SKM-1 treated with dmso at 0.1 percent for 144 hours (cell line): ENCODE results near the gene MEI4.
"Not testable (repeated sequence)": the region's sequence is repeated elsewhere in the genome, so short reads cannot be mapped to it uniquely, and the experiment has no call there.

ENCODE experiments used
- DNase-seq: peaks from one replicate; lab custom pipeline; 2025; ENCODE audit not compliant: unreplicated experiment; lab: John Stamatoyannopoulos, UW

MEI4 gene

GRCh38 chr6:77674211-77674610 is 21.4 kb downstream of the MEI4 start:
- no peak for DNase-seq

GRCh38 chr6:77678048-77678447 is 25.2 kb downstream of the MEI4 start:
- no peak for DNase-seq

DNA sequence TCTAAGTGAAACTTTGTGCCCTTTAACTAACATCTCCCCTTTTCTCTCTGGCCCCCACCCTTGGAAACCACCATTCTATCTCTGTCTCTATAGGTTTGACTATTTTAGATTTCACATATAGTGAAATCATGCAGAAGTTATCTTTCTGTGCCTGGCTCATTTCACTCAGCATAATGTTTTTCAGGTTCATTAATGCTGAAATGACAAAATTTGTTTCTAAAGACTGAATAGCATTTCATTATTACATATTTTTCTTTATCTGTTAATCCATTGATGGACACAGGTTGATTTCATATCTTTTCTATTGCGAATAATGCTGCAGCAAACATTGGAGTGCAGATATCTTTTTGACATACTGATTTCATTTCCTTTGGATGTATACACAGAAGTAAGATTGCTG is 30.7 kb downstream of the MEI4 start:
- no peak for DNase-seq

GRCh38 chr6:77686931-77687330 is 34.1 kb downstream of the MEI4 start:
- DNase-seq = no peak

GRCh38 chr6:77688649-77689048 is 35.8 kb downstream of the MEI4 start:
- no peak for DNase-seq

GRCh38 chr6:77700095-77700494 is 47.3 kb downstream of the MEI4 start:
- not testable (repeated sequence) for DNase-seq

GRCh38 chr6:77707603-77708002 is 54.8 kb downstream of the MEI4 start:
- DNase-seq = no peak

DNA sequence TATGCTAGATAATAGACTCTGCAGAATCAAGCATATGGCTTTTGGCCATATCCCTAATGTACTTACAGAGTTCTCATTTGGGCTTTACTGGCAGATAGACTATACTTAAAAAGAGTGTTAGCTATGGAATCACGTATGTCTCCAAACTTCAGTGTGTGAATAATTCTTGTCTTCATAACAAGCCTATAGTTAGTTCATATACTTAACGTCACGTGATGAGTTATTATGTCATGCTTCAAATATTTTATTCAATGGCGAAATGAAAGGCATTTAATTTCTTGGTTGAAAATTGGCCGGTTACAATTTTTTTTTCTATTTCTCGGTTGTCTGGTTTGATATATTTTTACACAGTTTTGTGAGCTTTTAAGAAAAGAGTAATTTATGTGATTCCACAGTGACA is 62.7 kb downstream of the MEI4 start:
- DNase-seq = no peak

DNA sequence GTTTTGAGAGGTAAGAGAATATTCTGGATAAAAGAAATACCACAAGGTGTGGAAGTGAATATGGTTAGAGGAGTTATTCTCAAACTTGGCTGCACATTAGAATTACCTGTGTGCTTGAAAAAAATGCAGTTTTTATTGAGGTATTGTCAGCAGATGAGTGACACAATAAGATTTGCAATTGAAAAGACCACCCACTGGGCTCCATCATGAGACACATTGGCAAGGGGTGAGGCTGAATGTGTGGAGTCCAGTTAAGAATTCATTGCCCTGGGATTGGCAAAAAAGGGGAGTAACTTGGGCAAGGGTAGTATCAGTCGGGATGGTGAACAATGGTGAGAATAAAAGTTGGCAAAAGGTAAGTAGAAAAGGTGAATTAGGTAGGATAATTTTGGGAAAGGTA is 63.5 kb downstream of the MEI4 start:
- no peak for DNase-seq

DNA sequence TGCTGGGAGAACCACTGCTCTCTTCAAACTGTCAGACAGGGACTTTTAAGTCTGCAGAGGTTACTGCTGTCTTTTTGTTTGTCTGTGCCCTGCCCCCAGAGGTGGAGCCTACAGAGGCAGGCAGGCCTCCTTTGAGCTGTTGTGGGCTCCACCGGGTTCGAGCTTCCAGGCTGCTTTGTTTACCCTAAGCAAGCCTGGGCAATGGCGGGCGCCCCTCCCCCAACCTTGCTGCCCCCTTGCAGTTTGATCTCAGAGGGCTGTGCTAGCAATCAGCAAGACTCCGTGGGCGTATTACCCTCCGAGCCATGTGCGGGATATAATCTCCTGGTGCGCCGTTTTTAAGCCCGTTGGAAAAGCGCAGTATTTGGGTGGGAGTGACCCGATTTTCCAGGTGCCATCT is 83.2 kb downstream of the MEI4 start:
- DNase-seq = not testable (repeated sequence)

- no peak for DNase-seq
These were observed 87.5 kb downstream of the MEI4 start for GRCh38 chr6:77740380-77740779.

DNA sequence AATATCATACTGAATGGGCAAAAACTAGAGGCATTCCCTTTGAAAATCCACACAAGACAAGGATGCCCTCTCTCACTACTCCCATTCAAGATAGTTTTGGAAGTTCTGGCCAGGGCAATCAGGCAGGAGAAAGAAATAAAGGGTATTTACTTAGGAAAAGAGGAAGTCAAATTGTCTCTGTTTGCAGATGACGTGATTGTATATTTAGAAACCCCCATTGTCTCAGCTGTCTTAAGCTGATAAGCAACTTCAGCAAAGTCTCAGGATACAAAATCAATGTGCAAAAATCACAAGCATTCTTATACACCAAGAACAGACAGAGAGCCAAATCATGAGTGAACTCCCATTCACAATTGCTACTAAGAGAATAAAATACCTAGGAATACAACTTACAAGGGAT is 99.3 kb downstream of the MEI4 start:
- DNase-seq = not testable (repeated sequence)

DNA sequence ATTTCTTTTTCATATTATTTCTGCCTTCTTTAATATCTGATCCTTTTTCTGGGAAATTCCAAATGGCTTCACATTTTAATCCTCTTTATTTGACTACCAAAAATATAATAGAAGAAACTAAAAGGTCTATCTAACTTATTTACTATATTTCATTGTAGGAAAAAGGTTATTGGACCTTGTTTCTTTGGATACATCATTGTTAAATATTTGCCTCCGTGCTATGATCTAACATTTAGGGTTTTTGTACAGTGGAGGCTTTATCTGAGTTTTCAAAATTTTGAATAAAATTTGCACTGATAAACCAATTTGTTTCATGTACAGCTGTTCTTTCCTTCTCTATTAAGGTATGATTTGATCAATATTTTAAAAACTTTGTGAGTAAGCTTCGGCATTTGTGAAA is 109.5 kb downstream of the MEI4 start:
- DNase-seq = no peak

- DNase-seq = no peak
These were observed 110.3 kb downstream of the MEI4 start for GRCh38 chr6:77763124-77763523.

DNA sequence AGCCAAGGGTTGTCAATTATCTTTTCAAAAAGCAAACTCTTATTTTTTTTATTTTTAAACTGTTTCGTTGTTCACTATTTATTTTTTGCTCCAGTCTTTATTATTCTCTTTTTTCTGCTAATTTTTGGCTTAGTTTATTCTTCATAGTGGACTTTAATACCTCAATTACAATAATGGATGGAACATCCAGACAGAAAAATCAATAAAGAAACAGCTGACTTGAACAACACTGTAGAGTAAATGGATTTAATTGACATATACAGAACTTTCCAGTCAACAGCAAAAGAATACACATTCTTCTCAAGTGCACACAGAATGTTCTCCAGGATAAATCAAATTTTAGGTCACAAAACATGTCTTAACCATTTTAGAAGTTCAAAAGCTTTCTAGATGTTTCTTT is 111.5 kb downstream of the MEI4 start:
- no peak for DNase-seq

- no peak for DNase-seq
These were observed 120.5 kb downstream of the MEI4 start for GRCh38 chr6:77773157-77773822.

DNA sequence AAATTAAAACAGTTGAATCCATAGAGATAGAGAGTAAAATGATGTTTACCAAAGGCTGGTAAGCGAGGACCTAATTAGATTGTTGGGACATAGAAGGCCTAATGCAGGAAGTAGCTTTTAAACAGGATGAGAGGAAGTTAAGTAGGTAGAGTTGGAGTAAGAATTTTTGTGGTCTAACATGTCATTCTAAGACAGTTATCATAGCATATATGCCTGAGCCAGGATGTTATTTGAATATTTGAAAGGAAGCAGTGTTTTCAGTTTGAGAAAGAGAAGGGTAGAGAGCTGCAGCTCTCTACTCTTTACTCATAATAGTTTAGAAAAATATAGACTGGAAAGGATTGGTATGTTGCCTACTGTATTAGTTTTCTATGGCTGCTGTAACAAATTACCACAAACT is 121.6 kb downstream of the MEI4 start:
- DNase-seq = no peak

DNA sequence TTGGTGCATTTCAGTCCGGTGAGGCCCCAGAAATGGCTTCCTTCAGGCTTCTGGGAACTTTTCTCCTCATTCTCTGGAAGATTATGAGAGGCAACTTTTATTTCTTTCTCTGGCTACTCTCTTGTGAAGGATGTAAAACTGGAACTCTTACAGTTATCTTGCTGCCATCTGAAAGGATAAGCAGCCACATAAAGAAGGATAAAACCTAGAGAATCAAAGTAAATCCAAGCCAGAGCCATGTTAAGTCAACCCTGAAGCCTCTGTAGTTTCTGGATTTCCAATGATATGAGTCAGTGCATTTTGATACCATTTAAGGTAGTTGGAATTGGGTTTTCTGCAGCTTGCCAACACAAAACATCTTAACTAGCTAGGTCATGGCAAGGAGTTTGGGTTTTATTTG is 123.6 kb downstream of the MEI4 start:
- no peak for DNase-seq

- DNase-seq = no peak
These were observed 125.7 kb downstream of the MEI4 start for GRCh38 chr6:77778527-77778926.

- no peak for DNase-seq
These were observed 134.2 kb downstream of the MEI4 start for GRCh38 chr6:77786935-77787629.

DNA sequence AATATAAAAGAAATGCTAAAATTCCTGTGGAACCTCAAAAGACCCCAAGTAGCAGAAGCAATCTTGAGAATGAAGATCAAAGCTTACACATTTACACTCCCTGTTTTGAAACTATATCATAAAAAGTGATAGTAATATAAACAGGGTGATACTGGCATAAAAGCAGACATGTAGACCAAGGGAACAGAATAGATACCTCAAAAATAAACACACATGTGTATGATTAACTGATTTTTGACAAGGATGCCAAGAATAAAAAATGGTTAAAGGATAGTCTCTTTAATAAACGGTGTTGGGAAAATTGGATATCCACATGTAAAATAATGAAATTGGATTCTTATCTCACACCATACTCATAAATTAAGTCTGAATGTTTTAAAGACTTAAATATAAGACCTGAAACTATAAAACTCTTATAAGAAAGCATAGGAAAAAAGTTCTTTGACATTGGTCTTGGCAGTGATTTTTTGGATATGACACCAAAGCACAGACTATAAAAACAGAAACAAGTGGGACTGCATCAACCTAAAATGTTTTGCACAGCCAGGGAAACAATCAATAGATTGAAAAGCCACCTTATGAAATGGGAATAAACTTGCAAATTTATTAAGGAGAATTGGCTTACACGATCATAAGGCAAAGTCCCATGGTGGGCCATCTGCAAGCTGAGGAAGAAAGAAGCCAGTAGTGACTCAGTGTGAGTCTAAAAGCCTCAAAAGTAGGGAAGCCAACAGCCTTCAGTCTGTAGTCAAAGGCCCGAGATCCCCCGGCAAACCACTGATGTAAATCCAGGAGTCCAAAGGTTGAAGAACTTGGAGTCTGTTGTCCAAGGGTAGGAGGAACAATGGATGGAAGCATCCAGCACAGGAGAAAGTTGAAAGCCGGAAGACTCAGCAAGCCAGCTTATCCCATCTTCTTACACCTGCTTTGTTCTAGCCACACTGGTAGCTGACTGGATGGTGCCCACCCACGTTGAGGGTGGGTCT is 144.3 kb downstream of the MEI4 start:
- DNase-seq = no peak

- DNase-seq = no peak
These were observed 159.5 kb downstream of the MEI4 start for GRCh38 chr6:77812304-77812703.
